B cell (primary cell): ENCODE data around the gene PIPOX. TPM values are rescaled to one million over a fixed set of nuclear protein-coding genes. Genes with fewer than 3 reads are reported as not detected.

Experiments
- ATAC-seq: fragments of 200-7000 bp; cut with Tn5 transposase; one replicate; pipeline ENCODE4 v1.10.0; 2021; ENCODE audit warnings: low read depth, mild to moderate bottlenecking, moderate number of reproducible peaks, moderate library complexity
- CTCF ChIA-PET: fragments of 350-600 bp; sonication (Branson Sonifier 250); formaldehyde crosslinking; loops from one replicate; lab custom pipeline; 2021; ENCODE audit warnings: antibody characterized with exemption, inconsistent platforms; lab: Charles Lee
- POLR2A ChIA-PET: fragments of 350-600 bp; sonication (Branson Sonifier 250); formaldehyde crosslinking; loops from one replicate; lab custom pipeline; 2021; ENCODE audit warnings: antibody characterized with exemption; lab: Charles Lee
- DNase-seq: peaks from one replicate; pipeline ENCODE4 v3.0.0; 2013
- H2AFZ ChIP-seq: 2 replicates; pipeline ENCODE4 v1.6.1; 2012; ENCODE audit warnings: mild to moderate bottlenecking, low read depth, low read length; ENCODE audit not compliant: insufficient read depth, poor library complexity, severe bottlenecking
- H3K27ac ChIP-seq, 2 donors: 1 replicate in 1 of 2; 2 replicates in 1 of 2; pipeline ENCODE4 v1.5.1; 2012 to 2013; ENCODE audit warnings: low read length in 2 of 2, mild to moderate bottlenecking in 2 of 2, moderate library complexity in 1 of 2
- H3K27me3 ChIP-seq, 4 experiments: fragments of 200-600 bp in 1 of 4; sonication (generic) in 1 of 4; replicated peaks in 1 of 4; 1 replicate in 2 of 4; 2 replicates in 2 of 4; pipeline versions ENCODE4 v1.6.1 to v1.7.0; 2013 to 2016; ENCODE audit warnings: low read length in 3 of 4, mild to moderate bottlenecking in 2 of 4, mixed read lengths in 1 of 4, moderate library complexity in 1 of 4; ENCODE audit not compliant: insufficient read depth in 4 of 4, control insufficient read depth in 3 of 4; ENCODE audit errors: control extremely low read depth in 1 of 4
- H3K36me3 ChIP-seq, 2 experiments: replicated peaks in 1 of 2; 1 replicate in 1 of 2; 2 replicates in 1 of 2; pipeline versions ENCODE4 v1.6.1 to v1.7.1; 2013; ENCODE audit warnings: low read length in 1 of 2; ENCODE audit not compliant: insufficient read depth in 2 of 2, control insufficient read depth in 1 of 2; ENCODE audit errors: control extremely low read depth in 1 of 2, extremely low read depth in 1 of 2
- H3K4me1 ChIP-seq, 2 donors: fragments of 200-600 bp in 1 of 2; sonication (generic) in 1 of 2; 1 replicate in 1 of 2; 2 replicates in 1 of 2; pipeline versions ENCODE4 v1.5.1 to v1.6.1; 2013 to 2017; ENCODE audit warnings: low read length in 2 of 2; ENCODE audit not compliant: control insufficient read depth in 2 of 2, insufficient read depth in 2 of 2
- H3K4me2 ChIP-seq: replicated peaks from 2 replicates; pipeline ENCODE3; 2012; ENCODE audit warnings: mild to moderate bottlenecking, low read depth, low read length; ENCODE audit not compliant: poor library complexity, severe bottlenecking
- H3K4me3 ChIP-seq, 5 experiments: fragments of 200-600 bp in 1 of 5; sonication (generic) in 1 of 5; 1 replicate in 3 of 5; 2 replicates in 2 of 5; pipeline versions ENCODE4 v1.5.1 to v1.7.0; 2011 to 2016; ENCODE audit warnings: low read length in 4 of 5, mild to moderate bottlenecking in 4 of 5, low read depth in 2 of 5, control low read depth in 1 of 5, moderate library complexity in 1 of 5; ENCODE audit not compliant: insufficient read depth in 1 of 5; ENCODE audit errors: control extremely low read depth in 1 of 5, extremely low read depth in 1 of 5
- H3K79me2 ChIP-seq: fragments of 200-600 bp; sonication (generic); one replicate; pipeline ENCODE4 v1.6.0; 2016; ENCODE audit warnings: low read length; ENCODE audit not compliant: control insufficient read depth, insufficient read depth
- H3K9ac ChIP-seq: fragments of 200-600 bp; sonication (generic); 2 replicates; pipeline ENCODE4 v1.6.1; 2017; ENCODE audit warnings: mild to moderate bottlenecking, low read length, moderate library complexity
- H3K9me3 ChIP-seq, 3 donors: one replicate each; pipeline versions ENCODE4 v1.6.1 to v1.7.1; 2013; ENCODE audit warnings: low read length in 2 of 3; ENCODE audit not compliant: control insufficient read depth in 2 of 3, insufficient read depth in 1 of 3; ENCODE audit errors: control extremely low read depth in 1 of 3
- H4K20me1 ChIP-seq: 2 replicates; pipeline ENCODE4 v1.6.0; 2012; ENCODE audit warnings: mild to moderate bottlenecking, low read length; ENCODE audit not compliant: insufficient read depth, control insufficient read depth, poor library complexity, severe bottlenecking
- H3K27ac Mint-ChIP-seq: one replicate; pipeline ENCODE4 v1.8.0; 2021; ENCODE audit warnings: mixed read lengths
- H3K27me3 Mint-ChIP-seq: one replicate; pipeline ENCODE4 v1.8.0; 2021; ENCODE audit warnings: mixed read lengths
- H3K4me1 Mint-ChIP-seq: one replicate; pipeline ENCODE4 v1.8.0; 2021; ENCODE audit warnings: mixed read lengths
- H3K4me3 Mint-ChIP-seq: one replicate; pipeline ENCODE4 v1.8.0; 2021; ENCODE audit warnings: mixed read lengths
- H3K9me3 Mint-ChIP-seq: one replicate; pipeline ENCODE4 v1.8.0; 2022; ENCODE audit warnings: mixed read lengths; ENCODE audit not compliant: insufficient read depth
- CTCF ChIP-seq: fragments of 200-600 bp; IDR thresholded peaks from one replicate; pipeline ENCODE4 v1.8.0; 2022; ENCODE audit warnings: antibody characterized with exemption, mild to moderate bottlenecking
- EZH2 ChIP-seq: IDR thresholded peaks from 2 replicates; pipeline ENCODE4 v1.6.1; 2012; ENCODE audit warnings: borderline replicate concordance, low read depth, mild to moderate bottlenecking, moderate library complexity, low read length; ENCODE audit not compliant: insufficient read depth, poor library complexity, severe bottlenecking
- WGBS: methylation state at CpG from one replicate; pipeline ENCODE4 v1.1.5; 2013; ENCODE audit warnings: missing lambda C conversion rate; ENCODE audit not compliant: insufficient coverage; 5-methylcytosine and 5-hydroxymethylcytosine counted together
- intact Hi-C: fragments of 100-400 bp; cut with micrococcal nuclease; formaldehyde crosslinking; loops from one replicate; pipeline ENCODE4 v1.10.0; 2022
- polyA plus RNA-seq: library from polyadenylated mRNA; depleted of rRNA; stranded (reverse); fragments of >200 nt; gene quantifications from 2 replicates; pipeline ENCODE4 v1.2.3, GENCODE V29; 2012
- total RNA-seq, 2 donors: library from RNA; stranded (reverse); fragments of 120-200 nt in 1 of 2; gene quantifications; 1 replicate in 1 of 2; 2 replicates in 1 of 2; pipeline versions ENCODE4 v1.2.3 to v1.2.4, GENCODE V29; 2013 to 2022

PIPOX gene
- total and polyA plus RNA-seq, 2 donors (not counting 1 experiment from before 2014, with no cell fraction given): 0.95 to 15.0 TPM

- POLR2A ChIA-PET: no interaction called here
- Histone ChIP-seq H3K27ac (no peak overlapping the region), H3K4me1 (peaks cover 14 to 15% of the 10 kb centered on the region in 2 donors), H3K27me3 (peaks cover 0 to 64% (median 19%) of the 10 kb centered on the region in 4 experiments), H2AFZ (no peak overlapping the region), H3K9ac (no peak overlapping the region), H3K4me2 (no peak overlapping the region), H3K9me3 (peaks cover 0 to 6% (median 0%) of the 10 kb centered on the region in 3 donors), H3K36me3 (no peaks in the 10 kb centered on the region), H3K79me2 (no peaks in the 10 kb centered on the region), H4K20me1 (no peaks in the 10 kb centered on the region), H3K4me3 (no peak overlapping the region)
- ATAC-seq (no peak), DNase-seq (no peak)
- WGBS: 88% methylated on average over 3 of the region's 7 CpGs
- intact Hi-C loops: no loop called here
- Mint-ChIP-seq H3K27me3 (peaks cover 69% of the 10 kb centered on the region), H3K27ac (no peak overlapping the region), H3K4me3 (no peak overlapping the region), H3K4me1 (peaks cover 9% of the 10 kb centered on the region), H3K9me3 (no peaks in the 10 kb centered on the region)
- CTCF ChIA-PET: no interaction called here
- TF ChIP-seq CTCF: no peak
- no peak for TF ChIP-seq EZH2
These were observed 20.9 kb upstream of the PIPOX start for GRCh38 chr17:29022074-29022473.

- intact Hi-C loops: no loop called here
- peaks cover 3% of the 10 kb centered on the region for H3K4me1 Mint-ChIP-seq
- H3K4me3 Mint-ChIP-seq: no peak overlapping the region
- Histone ChIP-seq H3K27me3 (peaks cover 0 to 52% (median 18%) of the 10 kb centered on the region in 4 experiments), H3K9ac (no peak overlapping the region), H4K20me1 (no peaks in the 10 kb centered on the region), H3K4me2 (no peak overlapping the region), H3K36me3 (no peaks in the 10 kb centered on the region), H3K9me3 (peaks cover 0 to 6% (median 0%) of the 10 kb centered on the region in 3 donors), H2AFZ (no peak overlapping the region), H3K79me2 (no peaks in the 10 kb centered on the region), H3K4me1 (peaks cover 9% of the 10 kb centered on the region in 2 donors), H3K27ac (no peak overlapping the region), H3K4me3 (no peak overlapping the region)
- DNase-seq (no peak), ATAC-seq (no peak)
- peaks cover 62% of the 10 kb centered on the region for H3K27me3 Mint-ChIP-seq
- H3K27ac Mint-ChIP-seq: no peak overlapping the region
- ChIA-PET CTCF (no interaction called here), POLR2A (no interaction called here)
- H3K9me3 Mint-ChIP-seq: no peaks in the 10 kb centered on the region
- TF ChIP-seq CTCF (no peak), EZH2 (no peak)
- WGBS: 40% methylated on average over 2 of the region's 6 CpGs
These were observed 18.5 kb upstream of the PIPOX start for GRCh38 chr17:29024316-29024952.
